ENCODE results near the gene MEGF6. TPM values are rescaled to one million over a fixed set of nuclear protein-coding genes. Genes with fewer than 3 reads are reported as not detected.
A peak's percentile ranks its signal among the peaks of the same experiment; 100 is the strongest.

The MEGF6 gene
- total and polyA plus RNA-seq, 4 donors: 17.7 to 54.2 (median 48.2) TPM

DNA sequence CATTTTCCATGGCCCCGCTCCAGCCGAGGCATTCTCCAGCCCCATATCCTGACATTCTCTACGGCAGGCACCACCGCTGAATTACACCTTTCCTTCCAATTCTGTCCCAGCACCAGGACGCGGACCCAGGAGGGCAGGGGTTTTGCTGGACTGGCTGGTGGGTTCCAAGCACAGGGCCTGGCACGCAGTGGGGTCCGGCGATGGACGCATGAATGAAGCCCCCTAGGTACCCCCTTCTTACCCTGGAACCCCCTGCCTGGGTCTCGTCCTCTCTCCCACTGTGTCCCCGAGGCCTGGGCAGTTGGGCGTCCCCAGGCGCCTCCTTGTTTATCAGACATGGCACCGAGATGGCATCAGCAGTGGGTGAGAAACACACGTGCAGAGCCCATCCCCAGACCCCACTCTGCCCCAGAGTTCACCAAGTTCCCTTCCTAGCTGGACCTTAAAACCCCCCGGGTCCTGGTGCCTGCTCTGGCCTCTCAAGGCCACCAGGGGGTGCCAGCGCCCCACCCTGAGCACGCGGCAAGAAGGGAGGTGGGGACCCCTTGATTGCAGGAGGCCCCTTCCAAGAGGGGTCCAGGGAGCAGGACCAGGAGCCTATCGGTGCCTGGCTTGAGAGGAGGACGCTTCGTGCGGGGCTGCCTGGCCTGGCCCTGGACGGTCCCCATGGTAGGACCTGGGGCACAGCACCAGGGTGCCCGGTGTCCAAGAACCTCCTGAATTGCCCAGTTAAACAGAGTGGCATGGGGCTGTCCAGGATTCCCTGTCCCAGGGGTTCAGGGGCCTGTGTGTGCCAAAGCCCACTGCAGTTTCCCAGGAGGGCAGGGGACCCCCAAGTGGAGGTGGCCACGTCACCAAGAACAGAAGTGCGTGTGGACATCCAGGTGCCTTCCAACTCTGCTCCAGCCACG, 46.1 kb downstream of the MEGF6 start:
- Histone ChIP-seq H3K27ac (ENCODE audit: low read depth in 1 of 2, low read length in 1 of 2) (no peak overlapping the region), H3K36me3 (ENCODE audit: control insufficient read depth in 4 of 4, insufficient read depth in 4 of 4, low read length in 4 of 4) (no peaks in the 10 kb centered on the region), H3K27me3 (ENCODE audit: control insufficient read depth in 3 of 3, insufficient read depth in 3 of 3, low read length in 2 of 3) (no peaks in the 10 kb centered on the region), H3K4me3 (no peak overlapping the region), H3K9me3 (ENCODE audit: control insufficient read depth in 4 of 4, insufficient read depth in 3 of 4, low read length in 3 of 4) (no peaks in the 10 kb centered on the region), H3K4me1 (ENCODE audit: control insufficient read depth in 5 of 5, insufficient read depth in 5 of 5, low read length in 5 of 5) (peaks cover 0 to 6% (median 2%) of the 10 kb centered on the region in 5 donors), H3K9ac (ENCODE audit: insufficient read depth in 1 of 2, low read length in 2 of 2) (no peak overlapping the region)
- ATAC-seq (ENCODE audit: insufficient read depth, low FRiP score) (no peak), DNase-seq (peak; percentile 41 to 48 (median 45))
- WGBS, 2 donors: 77 to 81% methylated on average over 29 of the region's 29 CpGs
- TF ChIP-seq, protein P1, sequence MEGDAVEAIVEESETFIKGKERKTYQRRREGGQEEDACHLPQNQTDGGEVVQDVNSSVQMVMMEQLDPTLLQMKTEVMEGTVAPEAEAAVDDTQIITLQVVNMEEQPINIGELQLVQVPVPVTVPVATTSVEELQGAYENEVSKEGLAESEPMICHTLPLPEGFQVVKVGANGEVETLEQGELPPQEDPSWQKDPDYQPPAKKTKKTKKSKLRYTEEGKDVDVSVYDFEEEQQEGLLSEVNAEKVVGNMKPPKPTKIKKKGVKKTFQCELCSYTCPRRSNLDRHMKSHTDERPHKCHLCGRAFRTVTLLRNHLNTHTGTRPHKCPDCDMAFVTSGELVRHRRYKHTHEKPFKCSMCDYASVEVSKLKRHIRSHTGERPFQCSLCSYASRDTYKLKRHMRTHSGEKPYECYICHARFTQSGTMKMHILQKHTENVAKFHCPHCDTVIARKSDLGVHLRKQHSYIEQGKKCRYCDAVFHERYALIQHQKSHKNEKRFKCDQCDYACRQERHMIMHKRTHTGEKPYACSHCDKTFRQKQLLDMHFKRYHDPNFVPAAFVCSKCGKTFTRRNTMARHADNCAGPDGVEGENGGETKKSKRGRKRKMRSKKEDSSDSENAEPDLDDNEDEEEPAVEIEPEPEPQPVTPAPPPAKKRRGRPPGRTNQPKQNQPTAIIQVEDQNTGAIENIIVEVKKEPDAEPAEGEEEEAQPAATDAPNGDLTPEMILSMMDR (IDR thresholded peaks at IDR 0.05; ENCODE audit: control extremely low read depth, extremely low read depth): peak; percentile 62

DNA sequence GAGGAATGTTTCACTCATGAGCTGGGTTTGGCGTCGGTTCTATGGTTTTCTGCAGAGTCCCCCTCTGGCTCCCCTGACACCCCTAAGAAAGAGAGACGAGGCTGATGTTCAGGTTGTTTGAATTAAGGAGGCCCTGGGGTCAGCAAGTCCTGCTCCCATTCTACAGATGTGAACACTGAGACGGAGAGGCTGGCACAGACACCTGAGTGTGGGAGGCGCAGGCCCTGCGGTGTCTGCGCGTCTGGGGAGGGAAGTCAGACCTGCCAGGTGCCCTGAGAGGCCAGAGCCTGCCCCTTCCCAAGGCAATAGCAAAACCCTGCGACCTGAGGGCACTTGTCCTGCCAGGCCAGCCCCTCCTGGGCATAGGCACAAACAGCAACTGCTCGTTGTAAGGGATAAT, 47.7 kb downstream of the MEGF6 start:
- Histone ChIP-seq H3K36me3 (ENCODE audit: control insufficient read depth in 4 of 4, insufficient read depth in 4 of 4, low read length in 4 of 4) (no peaks in the 10 kb centered on the region), H3K9ac (ENCODE audit: insufficient read depth in 1 of 2, low read length in 2 of 2) (no peak overlapping the region), H3K9me3 (ENCODE audit: control insufficient read depth in 4 of 4, insufficient read depth in 3 of 4, low read length in 3 of 4) (no peaks in the 10 kb centered on the region), H3K4me1 (ENCODE audit: control insufficient read depth in 5 of 5, insufficient read depth in 5 of 5, low read length in 5 of 5) (peaks cover 0 to 6% (median 0%) of the 10 kb centered on the region in 5 donors), H3K4me3 (no peak overlapping the region), H3K27me3 (ENCODE audit: control insufficient read depth in 3 of 3, insufficient read depth in 3 of 3, low read length in 2 of 3) (no peaks in the 10 kb centered on the region), H3K27ac (ENCODE audit: low read depth in 1 of 2, low read length in 1 of 2) (no peak overlapping the region)
- TF ChIP-seq, protein P1 (IDR thresholded peaks at IDR 0.05; ENCODE audit: control extremely low read depth, extremely low read depth): no peak
- DNase-seq (no peak), ATAC-seq (ENCODE audit: insufficient read depth, low FRiP score) (no peak)
- 93 to 96% methylated on average over 10 of the region's 10 CpGs for WGBS, 2 donors

- H3K27ac ChIP-seq (ENCODE audit: low read depth in 1 of 2, low read length in 1 of 2): no peak overlapping the region
- H3K4me1 ChIP-seq (ENCODE audit: control insufficient read depth in 5 of 5, insufficient read depth in 5 of 5, low read length in 5 of 5): peaks cover 0 to 6% (median 0%) of the 10 kb centered on the region in 5 donors
- H3K4me3 ChIP-seq: no peak overlapping the region
- no peaks in the 10 kb centered on the region for H3K27me3 ChIP-seq (ENCODE audit: control insufficient read depth in 3 of 3, insufficient read depth in 3 of 3, low read length in 2 of 3)
- no peak overlapping the region for H3K9ac ChIP-seq (ENCODE audit: insufficient read depth in 1 of 2, low read length in 2 of 2)
- TF ChIP-seq, protein P1 (IDR thresholded peaks at IDR 0.05; ENCODE audit: control extremely low read depth, extremely low read depth): no peak
- ATAC-seq (ENCODE audit: insufficient read depth, low FRiP score) (no peak), DNase-seq (no peak)
- WGBS, 2 donors: 96 to 97% methylated on average over 12 of the region's 12 CpGs
- H3K36me3 ChIP-seq (ENCODE audit: control insufficient read depth in 4 of 4, insufficient read depth in 4 of 4, low read length in 4 of 4): no peaks in the 10 kb centered on the region
- H3K9me3 ChIP-seq (ENCODE audit: control insufficient read depth in 4 of 4, insufficient read depth in 3 of 4, low read length in 3 of 4): no peaks in the 10 kb centered on the region
These were observed 48.2 kb downstream of the MEGF6 start for GRCh38 chr1:3563125-3563524.
